Gastroesophageal sphincter (tissue), 4 donors: ENCODE data around the gene WDR90. TPM values are rescaled to one million over a fixed set of nuclear protein-coding genes. Genes with fewer than 3 reads are reported as not detected.

ENCODE experiments used
- ATAC-seq: fragments of 150-250 bp; one replicate; pipeline ENCODE4 v1.9.1; 2016; ENCODE audit warnings: mild to moderate bottlenecking, moderate library complexity
- H3K27ac ChIP-seq, 4 donors: fragments of 200-600 bp; sonication (generic) in 3 of 4; 1 replicate in 3 of 4; 2 replicates in 1 of 4; pipeline ENCODE4 v1.5.1; 2016 to 2019
- H3K27me3 ChIP-seq: fragments of 200-600 bp; sonication (generic); one replicate; pipeline ENCODE4 v1.5.1; 2019
- H3K36me3 ChIP-seq, 2 donors: fragments of 200-600 bp; sonication (generic); one replicate each; pipeline ENCODE4 v1.5.1; 2019; ENCODE audit warnings: control low read depth in 1 of 2
- H3K4me1 ChIP-seq, 3 donors: fragments of 200-600 bp; sonication (generic); 1 replicate in 2 of 3; 2 replicates in 1 of 3; pipeline ENCODE4 v1.5.1; 2016 to 2019; ENCODE audit warnings: control low read depth in 2 of 3
- H3K4me3 ChIP-seq, 2 donors: fragments of 200-600 bp; sonication (generic); one replicate each; pipeline ENCODE4 v1.5.1; 2019; ENCODE audit warnings: mild to moderate bottlenecking in 1 of 2, moderate library complexity in 1 of 2
- H3K9me3 ChIP-seq, 3 donors: fragments of 200-600 bp; sonication (generic); one replicate each; pipeline ENCODE4 v1.5.1; 2017 to 2019; ENCODE audit warnings: control low read depth in 2 of 3
- EP300 ChIP-seq: sonication (generic); formaldehyde crosslinking; IDR thresholded peaks from one replicate; pipeline ENCODE4 v1.6.1; 2017; ENCODE audit warnings: antibody characterized with exemption, mild to moderate bottlenecking
- POLR2A ChIP-seq, 2 donors: fragments of 450-650 bp; IDR thresholded peaks; one replicate each; pipeline ENCODE4 v1.6.1; 2017; ENCODE audit warnings: antibody characterized with exemption in 2 of 2, mild to moderate bottlenecking in 2 of 2, moderate library complexity in 1 of 2
- POLR2AphosphoS5 ChIP-seq: sonication (generic); formaldehyde crosslinking; IDR thresholded peaks from one replicate; pipeline ENCODE4 v1.6.1; 2017; ENCODE audit warnings: antibody characterized with exemption
- WGBS, 2 donors: methylation state at CpG; one replicate each; pipeline ENCODE4 v1.1.5; 2018; ENCODE audit warnings: low coverage in 1 of 2; 5-methylcytosine and 5-hydroxymethylcytosine counted together
- total RNA-seq, 4 donors: library from RNA; depleted of rRNA; stranded (reverse); fragments of >200 nt; gene quantifications; one replicate each; pipeline ENCODE4 v1.1.0, GENCODE V29; 2016
- TF ChIP-seq, protein P1 (sequence below), 4 experiments: fragments of 200-600 bp in 2 of 4; fragments of 450-650 bp in 2 of 4; sonication (generic) in 1 of 4; IDR thresholded peaks; one replicate each; pipeline ENCODE4 v1.5.1; 2017 to 2019; ENCODE audit warnings: antibody characterized with exemption in 4 of 4, mild to moderate bottlenecking in 2 of 4, moderate library complexity in 2 of 4

WDR90 gene
- total RNA-seq, 4 donors from 2014 or later = 8.5 to 21.2 (median 16.8) TPM

DNA sequence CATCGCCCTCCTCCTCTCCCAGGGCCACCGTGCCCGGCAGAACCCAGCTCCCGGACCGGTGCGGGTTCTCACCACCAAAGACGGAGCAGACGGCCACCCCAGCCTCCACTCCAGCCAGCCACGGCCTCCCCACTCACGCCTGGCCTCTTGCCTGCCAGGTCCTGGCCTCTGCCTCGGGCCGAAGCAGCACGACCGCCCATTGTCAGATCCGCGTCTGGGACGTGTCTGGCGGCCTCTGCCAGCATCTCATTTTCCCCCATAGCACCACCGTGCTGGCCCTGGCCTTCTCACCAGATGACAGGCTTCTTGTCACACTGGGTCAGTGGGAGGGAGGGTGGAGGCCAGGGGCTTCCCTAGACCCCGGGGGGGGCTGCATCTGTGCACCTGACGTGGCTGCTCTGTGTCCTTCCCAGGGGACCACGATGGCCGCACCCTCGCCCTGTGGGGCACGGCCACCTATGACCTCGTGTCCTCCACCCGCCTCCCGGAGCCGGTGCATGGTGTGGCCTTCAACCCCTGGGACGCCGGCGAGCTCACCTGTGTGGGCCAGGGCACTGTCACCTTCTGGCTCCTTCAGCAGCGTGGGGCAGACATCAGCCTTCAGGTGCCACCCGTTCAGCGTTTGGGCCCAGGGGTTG is 12.1 kb downstream of the WDR90 start:
- TF ChIP-seq POLR2AphosphoS5 (no peak), EP300 (no peak), POLR2A (IDR thresholded peaks at IDR 0.05) (no peak)
- TF ChIP-seq, protein P1, sequence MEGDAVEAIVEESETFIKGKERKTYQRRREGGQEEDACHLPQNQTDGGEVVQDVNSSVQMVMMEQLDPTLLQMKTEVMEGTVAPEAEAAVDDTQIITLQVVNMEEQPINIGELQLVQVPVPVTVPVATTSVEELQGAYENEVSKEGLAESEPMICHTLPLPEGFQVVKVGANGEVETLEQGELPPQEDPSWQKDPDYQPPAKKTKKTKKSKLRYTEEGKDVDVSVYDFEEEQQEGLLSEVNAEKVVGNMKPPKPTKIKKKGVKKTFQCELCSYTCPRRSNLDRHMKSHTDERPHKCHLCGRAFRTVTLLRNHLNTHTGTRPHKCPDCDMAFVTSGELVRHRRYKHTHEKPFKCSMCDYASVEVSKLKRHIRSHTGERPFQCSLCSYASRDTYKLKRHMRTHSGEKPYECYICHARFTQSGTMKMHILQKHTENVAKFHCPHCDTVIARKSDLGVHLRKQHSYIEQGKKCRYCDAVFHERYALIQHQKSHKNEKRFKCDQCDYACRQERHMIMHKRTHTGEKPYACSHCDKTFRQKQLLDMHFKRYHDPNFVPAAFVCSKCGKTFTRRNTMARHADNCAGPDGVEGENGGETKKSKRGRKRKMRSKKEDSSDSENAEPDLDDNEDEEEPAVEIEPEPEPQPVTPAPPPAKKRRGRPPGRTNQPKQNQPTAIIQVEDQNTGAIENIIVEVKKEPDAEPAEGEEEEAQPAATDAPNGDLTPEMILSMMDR (IDR thresholded peaks at IDR 0.05) = no peak
- H3K27ac ChIP-seq = peak overlapping the region; percentile 11 to 84 (median 82)
- peak overlapping the region in 1 of 2 donors; percentile 43 for H3K4me3 ChIP-seq
- H3K4me1 ChIP-seq = peaks cover 0 to 24% (median 12%) of the 10 kb centered on the region in 3 donors
- peaks cover 0 to 27% of the 10 kb centered on the region in 2 donors for H3K36me3 ChIP-seq
- peak; percentile 1 for ATAC-seq
- no peaks in the 10 kb centered on the region for H3K27me3 ChIP-seq
- no peaks in the 10 kb centered on the region for H3K9me3 ChIP-seq
- 90% methylated on average over 4 of the region's 35 CpGs; no CpG with 5 or more reads in 1 of the 2 donors for WGBS, 2 donors

DNA sequence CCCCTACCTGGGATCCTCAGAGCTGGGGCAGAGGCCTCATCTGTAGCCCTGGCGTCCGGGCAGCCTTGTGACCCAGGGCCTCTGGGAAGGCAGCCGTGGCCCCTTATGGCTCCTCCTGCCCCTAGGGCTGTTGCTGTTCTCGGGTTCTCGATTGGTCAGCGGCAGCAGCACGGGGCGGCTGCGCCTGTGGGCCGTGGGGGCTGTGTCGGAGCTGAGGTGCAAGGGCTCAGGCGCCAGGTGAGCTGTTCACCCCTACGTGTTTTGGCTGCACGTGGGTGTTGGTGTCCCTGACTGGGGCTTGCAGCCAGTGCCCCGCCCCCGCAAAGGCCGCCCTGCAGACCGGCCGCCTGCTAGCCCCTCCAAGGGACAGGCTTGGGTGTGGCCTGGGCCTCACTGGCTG is 12.9 kb downstream of the WDR90 start:
- Histone ChIP-seq H3K4me3 (no peak overlapping the region), H3K36me3 (peaks cover 0 to 19% of the 10 kb centered on the region in 2 donors), H3K27me3 (no peaks in the 10 kb centered on the region), H3K4me1 (peaks cover 0 to 27% (median 12%) of the 10 kb centered on the region in 3 donors), H3K9me3 (no peaks in the 10 kb centered on the region), H3K27ac (no peak overlapping the region)
- WGBS, 2 donors = no CpG with 5 or more reads among the region's 19 CpGs
- no peak for ATAC-seq
- TF ChIP-seq EP300 = no peak
- TF ChIP-seq POLR2A (IDR thresholded peaks at IDR 0.05) = no peak
- no peak for TF ChIP-seq POLR2AphosphoS5
- TF ChIP-seq, protein P1 (IDR thresholded peaks at IDR 0.05) = no peak

DNA sequence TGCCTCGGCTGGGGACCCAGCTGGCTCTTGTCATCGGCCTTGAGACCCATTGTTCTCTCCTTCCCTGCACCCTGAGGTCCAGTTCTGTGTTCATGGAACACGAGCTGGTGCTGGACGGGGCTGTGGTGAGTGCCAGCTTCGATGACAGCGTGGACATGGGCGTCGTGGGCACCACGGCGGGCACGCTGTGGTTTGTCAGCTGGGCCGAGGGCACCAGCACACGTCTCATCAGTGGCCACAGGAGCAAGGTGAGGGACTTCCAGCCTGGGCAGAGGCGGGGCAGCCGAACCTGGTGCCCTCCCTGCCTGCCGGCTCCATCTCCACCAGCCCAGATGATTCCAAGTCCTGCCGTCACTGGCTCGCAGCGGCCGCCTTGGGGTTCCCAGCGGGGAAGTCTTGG is 13.4 kb downstream of the WDR90 start:
- TF ChIP-seq EP300 = no peak
- Histone ChIP-seq H3K4me3 (no peak overlapping the region), H3K4me1 (peaks cover 0 to 32% (median 12%) of the 10 kb centered on the region in 3 donors), H3K36me3 (peaks cover 0 to 14% of the 10 kb centered on the region in 2 donors), H3K27ac (no peak overlapping the region), H3K27me3 (no peaks in the 10 kb centered on the region), H3K9me3 (no peaks in the 10 kb centered on the region)
- no peak for ATAC-seq
- 93% methylated on average over 3 of the region's 21 CpGs; no CpG with 5 or more reads in 1 of the 2 donors for WGBS, 2 donors

DNA sequence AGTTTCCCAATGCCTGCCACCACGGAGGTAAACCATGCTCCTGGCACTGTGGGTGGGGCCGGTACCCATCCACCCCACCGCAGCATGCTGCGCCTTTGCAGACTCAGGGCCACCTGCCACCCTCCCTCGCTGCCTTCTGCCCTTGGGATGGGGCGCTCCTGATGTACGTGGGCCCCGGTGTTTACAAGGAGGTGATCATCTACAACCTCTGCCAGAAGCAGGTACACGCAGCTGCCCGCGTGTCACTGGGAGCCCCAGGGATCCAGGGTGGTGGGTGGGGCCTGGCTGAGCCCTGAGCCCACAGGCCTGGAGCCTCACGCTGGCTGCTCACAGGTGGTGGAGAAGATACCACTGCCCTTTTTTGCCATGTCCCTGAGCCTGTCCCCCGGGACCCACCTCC is 17.4 kb downstream of the WDR90 start:
- H3K9me3 ChIP-seq = no peaks in the 10 kb centered on the region
- no peak overlapping the region for H3K4me3 ChIP-seq
- peaks cover 0 to 27% of the 10 kb centered on the region in 2 donors for H3K36me3 ChIP-seq
- TF ChIP-seq POLR2A (IDR thresholded peaks at IDR 0.05) (no peak), EP300 (no peak), POLR2AphosphoS5 (no peak)
- TF ChIP-seq, protein P1 (IDR thresholded peaks at IDR 0.05) = no peak
- no peak for ATAC-seq
- no peak overlapping the region for H3K27ac ChIP-seq
- WGBS, 2 donors = no CpG with 5 or more reads among the region's 13 CpGs
- H3K4me1 ChIP-seq = peaks cover 0 to 34% (median 11%) of the 10 kb centered on the region in 3 donors
- H3K27me3 ChIP-seq = no peaks in the 10 kb centered on the region

DNA sequence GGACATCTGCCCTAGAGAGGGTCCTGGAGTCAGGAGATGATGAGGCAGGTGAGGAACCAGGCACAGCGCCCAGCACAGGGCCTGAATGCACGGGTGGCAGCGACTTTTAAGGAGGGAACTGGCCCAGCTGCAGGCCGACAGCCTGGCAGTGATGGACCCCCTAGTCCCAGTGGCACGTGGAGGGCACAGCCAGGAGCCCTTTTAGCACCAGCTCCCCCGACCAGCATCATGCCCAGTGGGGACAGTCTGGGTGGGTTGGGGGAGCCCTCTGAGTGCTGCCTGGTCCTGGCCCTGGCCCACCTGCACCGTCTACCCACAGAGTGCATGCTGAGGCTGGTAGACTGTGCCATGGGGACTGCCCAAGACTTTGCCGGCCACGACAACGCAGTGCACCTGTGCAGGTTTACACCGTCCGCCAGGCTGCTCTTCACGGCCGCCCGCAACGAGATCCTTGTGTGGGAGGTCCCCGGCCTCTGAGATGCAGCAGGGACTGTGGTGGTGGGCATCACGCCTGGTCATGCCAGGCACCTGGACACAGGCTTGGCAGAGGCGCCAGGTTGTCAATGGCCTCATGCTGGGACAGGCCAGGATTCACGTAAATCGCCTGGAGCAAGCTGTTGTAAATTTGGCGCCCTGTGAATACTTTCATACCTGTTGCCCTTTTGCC is 18.1 kb downstream of the WDR90 start:
- Histone ChIP-seq H3K4me3 (peak overlapping the region in 1 of 2 donors; percentile 76), H3K9me3 (no peaks in the 10 kb centered on the region), H3K36me3 (peaks cover 0 to 34% of the 10 kb centered on the region in 2 donors), H3K27me3 (no peaks in the 10 kb centered on the region), H3K4me1 (peaks cover 0 to 31% (median 11%) of the 10 kb centered on the region in 3 donors), H3K27ac (peak overlapping the region in 3 of 4 donors; percentile 83 to 93 (median 90))
- no peak for ATAC-seq
- 68 to 80% methylated on average over 2 to 6 of the region's 22 CpGs for WGBS, 2 donors
- TF ChIP-seq POLR2AphosphoS5 (no peak), EP300 (no peak), POLR2A (IDR thresholded peaks at IDR 0.05) (no peak)
- TF ChIP-seq, protein P1 (IDR thresholded peaks at IDR 0.05) = no peak
